Activated CD8-positive, alpha-beta memory T cell treated with anti-CD3 and anti-CD28 coated beads, Interleukin-2, amount 10 ng/mL, durations not matched to agents 7 days and 5 days (primary cell): ENCODE data around the gene CD7. TPM values are rescaled to one million over a fixed set of nuclear protein-coding genes. Genes with fewer than 3 reads are reported as not detected.
"Not testable (repeated sequence)": the region's sequence is repeated elsewhere in the genome, so short reads cannot be mapped to it uniquely, and the experiment has no call there.

Source experiments
- ATAC-seq: fragments of 150-1000 bp; cut with Tn5 transposase; one replicate; pipeline ENCODE4 v1.10.0; 2021; ENCODE audit warnings: moderate library complexity
- CTCF ChIA-PET: fragments of 350-600 bp; sonication (Branson Sonifier 250); formaldehyde crosslinking; loops from one replicate; lab custom pipeline; 2021; ENCODE audit warnings: antibody characterized with exemption; lab: Charles Lee
- DNase-seq: peaks from one replicate; pipeline ENCODE4 v3.0.0-alpha.2; 2020
- H3K27ac Mint-ChIP-seq: one replicate; pipeline ENCODE4 v1.8.0; 2021; ENCODE audit warnings: mild to moderate bottlenecking, mixed read lengths
- H3K27me3 Mint-ChIP-seq: one replicate; pipeline ENCODE4 v1.8.0; 2021; ENCODE audit warnings: mixed read lengths
- H3K36me3 Mint-ChIP-seq: one replicate; pipeline ENCODE4 v1.8.0; 2021; ENCODE audit warnings: mild to moderate bottlenecking, mixed read lengths
- H3K4me1 Mint-ChIP-seq: one replicate; pipeline ENCODE4 v1.8.0; 2021; ENCODE audit warnings: mixed read lengths
- H3K4me3 Mint-ChIP-seq: one replicate; pipeline ENCODE4 v1.8.0; 2021; ENCODE audit warnings: mild to moderate bottlenecking, moderate library complexity, mixed read lengths
- H3K9me3 Mint-ChIP-seq: one replicate; pipeline ENCODE4 v1.8.0; 2022; ENCODE audit warnings: low read depth, mixed read lengths
- total RNA-seq, 2 experiments: library from RNA; stranded (reverse); gene quantifications; one replicate each; pipeline ENCODE4 v1.2.3, GENCODE V29; 2021

Gene CD7
- 100 to 1,000 TPM; 307 to 417 TPM for total RNA-seq

GRCh38 chr17:82317394-82318168 lies at the start of gene CD7:
TSS of gene CD7 (minus strand) at chr17:82317608. CDS start at chr17:82317495, 113 bp downstream.
- peak; percentile 79 for ATAC-seq
- H3K4me1 Mint-ChIP-seq = peaks cover 20% of the 10 kb centered on the region
- no peaks in the 10 kb centered on the region for H3K9me3 Mint-ChIP-seq
- H3K4me3 Mint-ChIP-seq = peak within 1 kb of the TSS; percentile 93
- peak; percentile 86 for DNase-seq
- CTCF ChIA-PET = interaction anchor here (0.6 to 8.5 kb wide), 15 partner anchors 10 to 280 kb away, joined by 3 to 206 read pairs (median 6); partner anchors contain the start of genes DCXR and SECTM1
- no peaks in the 10 kb centered on the region for H3K27me3 Mint-ChIP-seq
- peaks cover 15% of the 10 kb centered on the region for H3K36me3 Mint-ChIP-seq
- H3K27ac Mint-ChIP-seq = peak within 1 kb of the TSS; percentile 75

- H3K36me3 Mint-ChIP-seq = no peaks in the 10 kb centered on the region
- ATAC-seq (no peak), DNase-seq (no peak)
- H3K4me1 Mint-ChIP-seq = peaks cover 10% of the 10 kb centered on the region
- H3K27ac Mint-ChIP-seq = no peak overlapping the region
- CTCF ChIA-PET = interaction anchor here (0.7 to 2.0 kb wide), 4 partner anchors 14 to 228 kb away, joined by 3 to 7 read pairs (median 4); no protein-coding TSS in a partner anchor
- no peak overlapping the region for H3K4me3 Mint-ChIP-seq
- H3K27me3 Mint-ChIP-seq = peaks cover 42% of the 10 kb centered on the region
- no peaks in the 10 kb centered on the region for H3K9me3 Mint-ChIP-seq
Observed at GRCh38 chr17:82366749-82367148, 49.3 kb upstream of the CD7 start.

GRCh38 chr17:82365606-82366295 lies 48.3 kb upstream of the CD7 start:
- no peaks in the 10 kb centered on the region for H3K36me3 Mint-ChIP-seq
- H3K27ac Mint-ChIP-seq = no peak overlapping the region
- CTCF ChIA-PET = interaction anchor here (2.0 kb wide), 1 partner anchor 13 kb away, joined by 7 read pairs; no protein-coding TSS in a partner anchor
- DNase-seq (no peak), ATAC-seq (no peak)
- H3K27me3 Mint-ChIP-seq = peaks cover 36% of the 10 kb centered on the region
- no peaks in the 10 kb centered on the region for H3K9me3 Mint-ChIP-seq
- H3K4me3 Mint-ChIP-seq = no peak overlapping the region
- peaks cover 4% of the 10 kb centered on the region for H3K4me1 Mint-ChIP-seq

GRCh38 chr17:82361885-82362633 lies 44.7 kb upstream of the CD7 start:
- H3K4me1 Mint-ChIP-seq = peaks cover 7% of the 10 kb centered on the region
- no peak overlapping the region for H3K27ac Mint-ChIP-seq
- no peak overlapping the region for H3K4me3 Mint-ChIP-seq
- ATAC-seq (peak; percentile 9), DNase-seq (no peak)
- no peaks in the 10 kb centered on the region for H3K36me3 Mint-ChIP-seq
- CTCF ChIA-PET = interaction anchor here (1.3 kb wide), 1 partner anchor 9 kb away, joined by 4 read pairs; no protein-coding TSS in a partner anchor
- peaks cover 18% of the 10 kb centered on the region for H3K27me3 Mint-ChIP-seq
- no peaks in the 10 kb centered on the region for H3K9me3 Mint-ChIP-seq

GRCh38 chr17:82359451-82360074 lies 42.2 kb upstream of the CD7 start:
- H3K9me3 Mint-ChIP-seq, H3K4me1 Mint-ChIP-seq, H3K4me3 Mint-ChIP-seq, H3K27ac Mint-ChIP-seq, DNase-seq, ATAC-seq, H3K36me3 Mint-ChIP-seq: not testable (repeated sequence)
- H3K27me3 Mint-ChIP-seq = peaks cover 14% of the 10 kb centered on the region
- CTCF ChIA-PET = interaction anchor here (1.8 kb wide), 1 partner anchor 59 kb away, joined by 3 read pairs; no protein-coding TSS in a partner anchor

- Mint-ChIP-seq H3K27ac (no peak within 1 kb of the TSS), H3K27me3 (peaks cover 14% of the 10 kb centered on the region), H3K4me3 (no peak within 1 kb of the TSS), H3K4me1 (peaks cover 7% of the 10 kb centered on the region), H3K9me3 (no peaks in the 10 kb centered on the region), H3K36me3 (no peaks in the 10 kb centered on the region)
- peak; percentile 58 for ATAC-seq
- CTCF ChIA-PET = interaction anchor here (0.7 to 1.8 kb wide), 6 partner anchors 21 to 66 kb away, joined by 3 read pairs; no protein-coding TSS in a partner anchor
- DNase-seq = peak; percentile 50
Observed at GRCh38 chr17:82358465-82359350, 41.3 kb upstream of the CD7 start, which contains the start of gene TEX19. TSS of gene TEX19 (plus strand) at chr17:82359247. CDS start at chr17:82362151, 2,904 bp downstream.

- Mint-ChIP-seq H3K27me3 (peaks cover 12% of the 10 kb centered on the region), H3K9me3 (no peaks in the 10 kb centered on the region), H3K4me3 (no peak overlapping the region), H3K4me1 (peaks cover 7% of the 10 kb centered on the region), H3K36me3 (no peaks in the 10 kb centered on the region), H3K27ac (no peak overlapping the region)
- CTCF ChIA-PET = interaction anchor here (0.7 to 1.5 kb wide), 5 partner anchors 24 to 528 kb away, joined by 3 to 4 read pairs (median 3); no protein-coding TSS in a partner anchor
- no peak for ATAC-seq
- no peak for DNase-seq
Observed at GRCh38 chr17:82357394-82357793, 40.0 kb upstream of the CD7 start.

GRCh38 chr17:82356845-82357355 lies 39.5 kb upstream of the CD7 start:
- peaks cover 10% of the 10 kb centered on the region for H3K4me1 Mint-ChIP-seq
- CTCF ChIA-PET = no interaction called here
- no peak for DNase-seq
- no peak for ATAC-seq
- H3K27ac Mint-ChIP-seq = no peak overlapping the region
- H3K36me3 Mint-ChIP-seq = no peaks in the 10 kb centered on the region
- H3K9me3 Mint-ChIP-seq = no peaks in the 10 kb centered on the region
- H3K27me3 Mint-ChIP-seq = peaks cover 12% of the 10 kb centered on the region
- no peak overlapping the region for H3K4me3 Mint-ChIP-seq

GRCh38 chr17:82355770-82356427 lies 38.5 kb upstream of the CD7 start:
- Mint-ChIP-seq H3K27ac (no peak overlapping the region), H3K4me1 (peaks cover 19% of the 10 kb centered on the region), H3K27me3 (peaks cover 12% of the 10 kb centered on the region), H3K4me3 (no peak overlapping the region), H3K36me3 (no peaks in the 10 kb centered on the region), H3K9me3 (no peaks in the 10 kb centered on the region)
- ATAC-seq (no peak), DNase-seq (no peak)
- CTCF ChIA-PET = no interaction called here

- DNase-seq (no peak), ATAC-seq (no peak)
- H3K27ac Mint-ChIP-seq = no peak overlapping the region
- no peak overlapping the region for H3K4me3 Mint-ChIP-seq
- H3K9me3 Mint-ChIP-seq = no peaks in the 10 kb centered on the region
- H3K4me1 Mint-ChIP-seq = peaks cover 19% of the 10 kb centered on the region
- H3K36me3 Mint-ChIP-seq = no peaks in the 10 kb centered on the region
- CTCF ChIA-PET = no interaction called here
- peaks cover 12% of the 10 kb centered on the region for H3K27me3 Mint-ChIP-seq
Observed at GRCh38 chr17:82354804-82355308, 37.4 kb upstream of the CD7 start.

GRCh38 chr17:82353484-82353883 lies 36.1 kb upstream of the CD7 start:
- Mint-ChIP-seq H3K27ac (no peak overlapping the region), H3K9me3 (no peaks in the 10 kb centered on the region), H3K27me3 (peaks cover 17% of the 10 kb centered on the region), H3K4me1 (peaks cover 16% of the 10 kb centered on the region), H3K36me3 (no peaks in the 10 kb centered on the region), H3K4me3 (no peak overlapping the region)
- ATAC-seq (no peak), DNase-seq (no peak)
- CTCF ChIA-PET = interaction anchor here (0.7 to 1.3 kb wide), 6 partner anchors 9 to 717 kb away, joined by 3 to 4 read pairs (median 4); no protein-coding TSS in a partner anchor
